ENCODE results near the gene AMER2. TPM values are rescaled to one million over a fixed set of nuclear protein-coding genes. Genes with fewer than 3 reads are reported as not detected.

Gene AMER2
- total RNA-seq, 2 donors from 2014 or later, result not detected

DNA sequence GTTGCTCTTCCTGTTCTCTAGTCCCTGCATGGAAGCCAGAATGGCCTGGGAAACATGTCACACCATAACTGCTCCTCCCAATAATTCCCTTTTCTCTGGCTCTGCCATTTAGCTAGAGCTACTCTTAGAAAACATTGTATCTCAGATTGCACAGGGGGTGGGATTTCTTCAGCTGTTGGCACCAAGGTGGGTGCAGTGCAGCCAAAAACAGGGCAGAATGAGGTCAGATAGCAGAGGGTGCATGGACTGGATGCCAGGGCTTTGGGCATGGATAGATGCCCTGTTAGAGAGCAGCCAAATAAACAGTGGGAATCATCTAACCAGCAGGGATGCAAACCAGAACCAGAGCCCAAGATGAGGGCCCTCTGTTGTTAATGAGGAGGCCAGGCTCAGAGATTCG lies 4.9 kb upstream of the AMER2 start:
- H3K4me1 ChIP-seq, result peaks cover 0 to under 1% of the 10 kb centered on the region in 2 donors
- no peak for DNase-seq (ENCODE audit: low spot score)
- no peaks in the 10 kb centered on the region for H3K36me3 ChIP-seq
- TF ChIP-seq CTCF (IDR thresholded peaks at IDR 0.05), result no peak
- H3K27me3 ChIP-seq, result peaks cover 4% of the 10 kb centered on the region in 2 donors
- H3K9me3 ChIP-seq, result peaks cover 0 to 12% of the 10 kb centered on the region in 2 donors
- no peak overlapping the region for H3K27ac ChIP-seq
- no peak overlapping the region for H3K4me3 ChIP-seq

DNA sequence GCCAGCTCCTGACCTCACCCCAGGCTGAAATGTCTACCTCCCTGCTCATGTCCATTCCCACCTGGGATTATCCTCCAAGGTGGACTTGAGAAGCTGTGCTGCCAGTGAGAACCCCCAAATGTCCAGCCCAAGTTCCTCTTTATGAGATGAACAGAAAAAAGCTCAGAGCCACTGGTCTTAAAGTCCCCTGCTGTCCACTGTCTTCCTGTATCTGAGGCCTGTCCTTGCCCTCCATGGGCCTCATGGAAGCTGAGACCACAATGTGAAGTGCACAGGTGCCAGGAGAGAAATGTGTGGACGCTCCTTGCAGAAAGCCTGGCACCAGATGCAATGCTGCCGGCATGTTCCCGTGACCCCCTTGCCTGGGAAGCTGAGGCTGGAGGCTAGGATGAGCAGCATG lies 3.3 kb upstream of the AMER2 start:
- no peak overlapping the region for H3K27ac ChIP-seq
- H3K9me3 ChIP-seq, result peaks cover 0 to 12% of the 10 kb centered on the region in 2 donors
- no peak for DNase-seq (ENCODE audit: low spot score)
- peaks cover 0 to 13% of the 10 kb centered on the region in 2 donors for H3K4me1 ChIP-seq
- H3K4me3 ChIP-seq, result no peak overlapping the region
- H3K27me3 ChIP-seq, result peaks cover 4 to 18% of the 10 kb centered on the region in 2 donors
- no peaks in the 10 kb centered on the region for H3K36me3 ChIP-seq
- TF ChIP-seq CTCF (IDR thresholded peaks at IDR 0.05), result no peak

GRCh38 chr13:25175026-25175425 lies 2.9 kb upstream of the AMER2 start:
- Histone ChIP-seq H3K4me1 (peaks cover 0 to 13% of the 10 kb centered on the region in 2 donors), H3K27me3 (peaks cover 4 to 22% of the 10 kb centered on the region in 2 donors), H3K9me3 (peaks cover 0 to 12% of the 10 kb centered on the region in 2 donors), H3K4me3 (no peak overlapping the region), H3K36me3 (no peaks in the 10 kb centered on the region), H3K27ac (no peak overlapping the region)
- TF ChIP-seq CTCF (IDR thresholded peaks at IDR 0.05), result no peak
- DNase-seq (ENCODE audit: low spot score), result no peak

GRCh38 chr13:25174304-25174703 lies 2.2 kb upstream of the AMER2 start:
- DNase-seq (ENCODE audit: low spot score), result no peak
- peaks cover 0 to 13% of the 10 kb centered on the region in 2 donors for H3K4me1 ChIP-seq
- H3K4me3 ChIP-seq, result no peak overlapping the region
- H3K27me3 ChIP-seq, result peaks cover 4 to 26% of the 10 kb centered on the region in 2 donors
- H3K27ac ChIP-seq, result no peak overlapping the region
- H3K9me3 ChIP-seq, result peaks cover 0 to 12% of the 10 kb centered on the region in 2 donors
- no peak for TF ChIP-seq CTCF (IDR thresholded peaks at IDR 0.05)
- no peaks in the 10 kb centered on the region for H3K36me3 ChIP-seq

DNA sequence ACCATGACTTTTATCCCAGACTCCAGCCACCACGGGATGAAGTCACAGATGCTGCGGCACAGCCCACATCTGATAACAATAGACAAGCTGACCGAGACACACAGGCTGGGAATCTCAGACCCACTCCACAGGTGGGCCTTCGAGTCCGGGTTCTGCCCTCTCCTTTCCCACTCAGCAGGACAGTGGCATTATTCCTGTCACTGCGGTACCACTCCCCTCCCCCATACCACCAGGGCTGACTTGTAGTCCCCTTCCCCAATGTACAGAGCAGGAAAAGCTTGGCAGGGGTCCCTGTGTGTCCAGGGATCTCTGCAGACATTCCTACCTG lies 179 bp upstream of the AMER2 start:
- Histone ChIP-seq H3K27me3 (peaks cover 4 to 26% of the 10 kb centered on the region in 2 donors), H3K4me1 (peaks cover 0 to 13% of the 10 kb centered on the region in 2 donors), H3K27ac (no peak overlapping the region), H3K36me3 (no peaks in the 10 kb centered on the region), H3K9me3 (no peaks in the 10 kb centered on the region), H3K4me3 (no peak overlapping the region)
- DNase-seq (ENCODE audit: low spot score), result no peak
- no peak for TF ChIP-seq CTCF (IDR thresholded peaks at IDR 0.05)

- Histone ChIP-seq H3K9me3 (no peaks in the 10 kb centered on the region), H3K4me3 (peak overlapping the region in 1 of 2 donors; percentile 37), H3K4me1 (peaks cover 0 to 13% of the 10 kb centered on the region in 2 donors), H3K27me3 (peaks cover 4 to 26% of the 10 kb centered on the region in 2 donors), H3K36me3 (no peaks in the 10 kb centered on the region), H3K27ac (no peak overlapping the region)
- no peak for DNase-seq (ENCODE audit: low spot score)
- no peak for TF ChIP-seq CTCF (IDR thresholded peaks at IDR 0.05)
These were observed 945 bp downstream of the AMER2 start for GRCh38 chr13:25171170-25171516.

Measured in right atrium auricular region (tissue), 2 donors.